GM18873 (cell line): ENCODE measurements around the gene REXO2.
A peak's percentile ranks its signal among the peaks of the same experiment; 100 is the strongest.

Experiments used
- ATAC-seq: cut with Tn5 transposase; IDR thresholded peaks from one replicate; pipeline ENCODE4 v1.9.1; 2021; ENCODE audit warnings: mild to moderate bottlenecking, moderate library complexity, moderate number of reproducible peaks; ENCODE audit not compliant: unreplicated experiment, low FRiP score

The REXO2 gene

GRCh38 chr11:114439229-114440120 lies at the start of gene REXO2:
REXO2 (plus strand) TSS chr11:114439467; CDS start chr11:114439529, 62 bp downstream.
- ATAC-seq, result peak; percentile 96

- no peak for ATAC-seq
Observed at GRCh38 chr11:114392735-114393667, 46.3 kb upstream of the REXO2 start.

- no peak for ATAC-seq
Observed at GRCh38 chr11:114395736-114396135, 43.5 kb upstream of the REXO2 start.

GRCh38 chr11:114396916-114397315 lies 42.4 kb upstream of the REXO2 start:
- ATAC-seq, result no peak

DNA sequence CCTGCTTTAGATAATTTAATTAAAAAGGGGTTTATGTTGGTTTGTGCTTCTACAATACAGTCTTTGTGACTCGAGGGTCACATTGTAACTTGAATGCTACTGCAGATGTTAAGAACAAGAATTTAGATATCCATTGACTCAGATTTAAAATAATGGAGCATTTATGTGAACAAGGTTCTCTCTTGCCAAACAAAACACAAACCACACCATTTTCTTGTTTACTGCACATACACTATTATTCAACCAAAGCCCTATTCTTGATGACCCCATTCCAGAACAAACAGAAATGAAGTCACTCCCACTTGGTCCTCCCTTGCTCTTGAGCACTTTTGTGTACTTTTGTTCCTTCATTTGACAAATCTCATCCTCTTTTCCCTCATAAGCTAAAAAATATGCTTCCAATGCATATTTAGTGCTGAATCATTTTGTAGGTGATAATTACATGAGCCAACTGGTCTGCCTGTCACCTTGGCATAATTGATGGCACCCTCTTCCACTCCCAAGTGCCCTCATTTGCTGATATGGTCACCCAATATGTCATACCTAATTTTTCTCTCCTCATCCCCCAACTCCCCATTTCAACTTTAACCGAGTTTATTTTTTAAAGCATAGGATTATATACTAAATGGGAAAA lies 41.8 kb upstream of the REXO2 start:
- ATAC-seq, result no peak

DNA sequence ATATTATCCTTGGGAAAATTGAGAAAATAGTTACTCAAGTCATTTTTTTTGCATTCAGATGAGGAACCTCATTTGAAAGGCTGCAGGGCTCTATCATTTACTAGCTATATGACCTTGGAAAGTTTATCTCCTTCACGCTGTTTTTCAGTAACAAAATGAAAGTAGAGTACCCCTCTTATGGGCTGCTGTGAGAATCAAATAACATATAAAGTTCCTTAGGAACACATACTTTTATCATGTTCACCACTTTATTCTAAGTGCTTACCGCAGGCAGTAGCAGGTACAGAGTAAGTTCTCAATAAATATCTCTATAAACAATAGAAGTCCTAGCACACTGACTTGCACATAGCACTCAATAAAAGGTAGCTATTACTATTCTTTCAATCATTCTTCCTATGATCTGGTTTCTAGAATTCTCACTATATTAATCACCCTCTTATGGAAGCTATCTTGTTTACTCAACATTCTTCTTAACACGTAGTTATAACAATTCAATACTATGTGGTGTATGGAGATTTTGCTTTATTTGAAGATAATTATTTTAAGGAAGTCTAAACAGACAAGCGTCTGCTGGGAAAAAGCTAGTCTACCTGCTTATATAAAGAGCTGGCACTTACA lies 40.9 kb upstream of the REXO2 start:
- ATAC-seq, result no peak

GRCh38 chr11:114399490-114400215 lies 39.6 kb upstream of the REXO2 start:
- ATAC-seq, result peak; percentile 22

DNA sequence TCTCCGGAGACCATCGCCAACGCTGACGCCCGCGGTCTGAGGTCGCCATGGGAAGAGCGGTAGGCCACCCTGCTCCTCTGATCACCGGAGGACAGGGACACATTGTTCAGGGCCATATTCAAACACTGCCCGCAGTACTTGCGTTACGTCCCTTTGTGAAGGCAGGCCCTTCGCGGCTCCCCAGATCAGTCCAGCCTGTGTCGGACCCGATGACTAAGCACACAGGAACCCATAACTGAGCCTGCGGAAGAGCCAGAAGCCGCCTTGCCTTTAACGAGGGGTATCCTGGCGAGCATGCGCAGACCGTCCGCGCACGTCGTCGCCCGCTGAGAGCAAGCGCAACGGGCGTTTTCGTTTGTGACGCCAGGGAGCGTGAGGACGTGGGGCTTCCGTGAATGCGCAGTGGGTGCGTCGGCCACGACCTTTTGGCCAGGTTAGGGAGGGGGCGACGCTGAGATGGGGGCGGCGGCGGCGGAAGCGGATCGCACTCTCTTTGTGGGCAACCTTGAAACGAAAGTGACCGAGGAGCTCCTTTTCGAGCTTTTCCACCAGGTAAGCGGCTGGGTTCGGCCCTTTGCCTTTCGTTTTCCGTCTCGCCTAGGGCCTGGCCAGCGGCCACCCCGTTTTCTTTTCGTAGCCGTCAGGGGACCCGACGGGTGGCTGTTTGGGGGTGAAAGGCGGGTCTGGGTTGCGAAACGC lies 38.9 kb upstream of the REXO2 start, which contains the start of the genes C11orf71 and RBM7:
TSS of gene C11orf71 (minus strand) at position 296 of the 699 bp plus-strand sequence. CDS start at position 116, 180 bp downstream.
TSS of gene RBM7 (plus strand) at position 451 of the 699 bp plus-strand sequence. CDS start at position 457, 6 bp downstream.
- ATAC-seq, result peak; percentile 92

DNA sequence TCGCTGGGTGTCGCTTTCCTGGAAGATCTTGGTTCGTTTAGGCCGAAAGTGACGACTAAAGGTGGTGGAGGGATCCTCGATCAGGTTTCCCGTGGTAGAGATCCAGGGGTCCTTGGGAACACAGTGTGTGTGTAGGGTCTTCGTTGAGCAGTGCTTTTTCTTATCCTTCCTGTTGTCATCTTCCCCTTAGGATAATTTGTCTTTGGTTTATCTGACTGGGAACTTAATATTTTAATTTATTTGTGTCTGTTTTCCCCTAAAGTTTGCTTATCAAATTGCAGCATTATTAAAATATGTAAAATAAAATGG lies 38.4 kb upstream of the REXO2 start:
- no peak for ATAC-seq

DNA sequence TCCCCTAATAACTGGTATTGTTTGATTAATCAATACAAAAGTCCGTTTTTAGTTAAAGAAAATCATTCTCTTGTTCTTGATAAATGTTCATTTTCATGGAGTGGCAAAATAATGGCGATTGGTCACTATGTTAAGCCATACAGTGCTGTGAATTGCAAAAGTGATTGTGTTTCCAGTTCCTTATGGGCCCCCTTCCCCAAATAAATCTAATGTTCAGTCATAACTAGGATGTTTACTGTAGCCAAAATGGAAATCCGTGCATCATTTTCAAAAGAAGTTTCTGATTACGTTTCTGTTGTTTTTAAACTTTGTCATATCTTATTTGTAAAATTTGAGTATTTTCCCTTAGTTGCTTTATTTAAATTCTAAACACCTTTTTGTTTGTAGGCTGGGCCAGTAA lies 38.0 kb upstream of the REXO2 start:
- no peak for ATAC-seq

- no peak for ATAC-seq
Observed at GRCh38 chr11:114412946-114413345, 26.3 kb upstream of the REXO2 start.

DNA sequence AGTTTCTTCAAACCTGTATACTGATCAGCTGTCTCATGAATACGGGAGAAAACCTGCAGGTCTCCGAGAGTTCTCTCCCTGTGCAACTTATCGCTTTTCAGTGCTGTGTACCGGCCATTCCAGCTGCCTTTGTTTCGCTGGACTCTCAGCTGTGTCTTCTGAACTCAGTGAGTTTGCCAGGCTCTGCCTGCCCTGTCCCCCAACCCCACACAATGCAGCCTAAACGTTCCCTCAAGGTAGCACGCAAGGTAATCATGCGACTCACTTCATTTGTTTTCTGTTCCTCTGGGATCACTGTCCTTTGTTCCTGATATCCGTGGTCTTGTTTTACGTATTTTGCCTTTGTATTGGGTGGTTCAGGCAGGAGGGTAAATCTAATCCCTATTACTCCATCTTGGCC lies 25.3 kb upstream of the REXO2 start:
- ATAC-seq, result no peak

DNA sequence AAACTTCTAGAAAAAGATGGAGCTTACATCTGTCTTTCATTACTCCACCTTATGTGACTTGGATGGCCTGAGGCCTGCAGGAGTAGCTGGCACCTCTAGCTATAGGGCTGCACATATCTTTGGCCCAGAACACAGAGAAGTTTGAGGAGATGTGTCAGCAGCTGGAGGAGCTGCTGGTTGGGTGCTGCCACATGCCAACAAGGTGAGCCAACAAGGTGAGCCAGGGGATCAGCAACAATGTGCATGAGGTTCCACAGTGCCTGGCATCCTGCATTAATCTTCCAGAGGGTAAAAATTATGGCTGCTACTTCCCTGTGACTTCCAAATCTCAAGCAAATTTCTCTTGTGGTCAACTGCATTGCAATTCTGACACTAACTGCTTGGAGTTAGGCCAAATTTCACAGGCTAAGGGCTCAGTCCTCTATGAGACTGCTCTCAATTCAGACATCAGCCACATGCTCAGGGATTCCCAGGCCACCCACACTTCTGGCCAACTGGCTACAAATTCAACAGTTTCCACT lies 22.8 kb upstream of the REXO2 start:
- no peak for ATAC-seq

DNA sequence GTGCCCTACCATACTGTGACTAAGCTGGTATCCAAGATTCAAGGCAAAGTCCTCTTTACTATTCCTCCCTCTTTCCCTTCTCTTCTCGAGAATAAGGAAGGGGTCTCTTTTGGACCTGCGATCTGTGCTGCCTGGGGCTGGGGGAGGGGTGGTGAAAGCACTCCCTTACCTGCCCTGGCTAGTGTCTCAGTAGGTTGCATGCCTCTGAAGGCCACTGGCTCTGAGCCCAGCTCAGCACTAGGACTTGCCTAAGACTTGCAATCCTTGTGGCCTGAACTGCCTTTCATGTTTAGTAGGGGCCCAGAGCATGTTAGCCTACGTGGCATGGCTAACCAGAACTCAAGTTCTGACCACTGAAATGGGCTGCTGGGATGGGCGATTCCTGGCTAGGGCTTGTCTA lies 13.0 kb upstream of the REXO2 start:
- no peak for ATAC-seq

- no peak for ATAC-seq
Observed at GRCh38 chr11:114430290-114430689, 9.0 kb upstream of the REXO2 start.

DNA sequence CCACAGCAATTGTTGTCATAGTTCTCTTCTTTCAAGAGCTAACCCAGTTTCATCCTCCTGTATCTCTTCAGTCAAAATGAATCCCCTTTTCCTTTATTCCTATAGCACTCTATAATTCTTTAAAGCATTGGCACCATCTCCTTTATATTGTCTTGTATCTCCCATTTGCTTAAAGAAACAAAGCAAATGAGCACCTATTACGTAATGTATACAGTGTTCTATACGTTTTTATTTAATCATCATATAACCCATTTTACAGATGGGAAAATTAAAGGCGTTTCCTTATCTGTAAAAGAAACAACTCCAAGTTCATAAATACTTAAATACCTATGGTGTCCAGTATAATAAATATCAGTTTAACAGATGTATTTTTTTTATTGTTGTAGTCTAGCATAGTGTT lies 6.4 kb upstream of the REXO2 start:
- ATAC-seq, result no peak

- ATAC-seq, result no peak
Observed at GRCh38 chr11:114433376-114433775, 5.9 kb upstream of the REXO2 start.

GRCh38 chr11:114438303-114438702 lies 964 bp upstream of the REXO2 start:
- ATAC-seq, result no peak
